Measurements from ENCODE around the gene EEF2K. TPM values are rescaled to one million over a fixed set of nuclear protein-coding genes. Genes with fewer than 3 reads are reported as not detected.

The EEF2K gene
- total and polyA plus RNA-seq, 2 donors, result 26.6 to 37.2 TPM

- Histone ChIP-seq H3K27ac (ENCODE audit: low read depth) (no peak overlapping the region), H3K36me3 (ENCODE audit: insufficient read depth) (peaks cover 1% of the 10 kb centered on the region), H3K4me1 (ENCODE audit: insufficient read depth) (no peaks in the 10 kb centered on the region), H3K4me3 (ENCODE audit: low read depth, low read length) (no peak overlapping the region)
- peak; percentile 10 for DNase-seq (ENCODE audit: extremely low spot score)
- 46% methylated on average over 16 of the region's 16 CpGs for WGBS
Measured at GRCh38 chr16:22321340-22322001, 115.4 kb downstream of the EEF2K start.

GRCh38 chr16:22322021-22322471, 116.0 kb downstream of the EEF2K start:
- no peak for DNase-seq (ENCODE audit: extremely low spot score)
- H3K4me1 ChIP-seq (ENCODE audit: insufficient read depth), result no peaks in the 10 kb centered on the region
- WGBS, result 97% methylated on average over 11 of the region's 11 CpGs
- H3K27ac ChIP-seq (ENCODE audit: low read depth), result no peak overlapping the region
- no peak overlapping the region for H3K4me3 ChIP-seq (ENCODE audit: low read depth, low read length)
- peaks cover 1% of the 10 kb centered on the region for H3K36me3 ChIP-seq (ENCODE audit: insufficient read depth)

DNA sequence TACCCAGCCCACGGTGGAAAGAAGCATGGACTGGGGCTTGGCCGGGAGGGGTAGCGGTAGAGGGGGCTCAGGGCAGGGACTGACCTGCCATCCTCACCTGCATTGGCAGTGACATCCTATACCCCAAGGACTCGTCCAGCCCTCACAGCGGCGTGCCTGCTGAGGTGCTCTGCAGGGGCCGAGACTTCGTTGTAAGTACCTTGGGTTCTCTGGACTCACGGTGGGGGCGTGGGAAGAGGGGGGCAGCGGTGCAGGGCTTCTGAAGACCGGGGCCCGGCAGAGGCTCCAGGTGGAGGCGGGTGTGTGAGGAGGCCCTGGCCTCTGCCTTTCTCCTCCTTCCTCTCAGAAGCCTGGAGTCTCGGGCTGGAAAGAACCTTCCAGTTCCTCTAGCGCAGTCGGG, 116.7 kb downstream of the EEF2K start:
- DNase-seq (ENCODE audit: extremely low spot score), result no peak
- Histone ChIP-seq H3K4me3 (ENCODE audit: low read depth, low read length) (no peak overlapping the region), H3K27ac (ENCODE audit: low read depth) (no peak overlapping the region), H3K36me3 (ENCODE audit: insufficient read depth) (peaks cover 1% of the 10 kb centered on the region), H3K4me1 (ENCODE audit: insufficient read depth) (no peaks in the 10 kb centered on the region)
- WGBS, result 93% methylated on average over 17 of the region's 17 CpGs

DNA sequence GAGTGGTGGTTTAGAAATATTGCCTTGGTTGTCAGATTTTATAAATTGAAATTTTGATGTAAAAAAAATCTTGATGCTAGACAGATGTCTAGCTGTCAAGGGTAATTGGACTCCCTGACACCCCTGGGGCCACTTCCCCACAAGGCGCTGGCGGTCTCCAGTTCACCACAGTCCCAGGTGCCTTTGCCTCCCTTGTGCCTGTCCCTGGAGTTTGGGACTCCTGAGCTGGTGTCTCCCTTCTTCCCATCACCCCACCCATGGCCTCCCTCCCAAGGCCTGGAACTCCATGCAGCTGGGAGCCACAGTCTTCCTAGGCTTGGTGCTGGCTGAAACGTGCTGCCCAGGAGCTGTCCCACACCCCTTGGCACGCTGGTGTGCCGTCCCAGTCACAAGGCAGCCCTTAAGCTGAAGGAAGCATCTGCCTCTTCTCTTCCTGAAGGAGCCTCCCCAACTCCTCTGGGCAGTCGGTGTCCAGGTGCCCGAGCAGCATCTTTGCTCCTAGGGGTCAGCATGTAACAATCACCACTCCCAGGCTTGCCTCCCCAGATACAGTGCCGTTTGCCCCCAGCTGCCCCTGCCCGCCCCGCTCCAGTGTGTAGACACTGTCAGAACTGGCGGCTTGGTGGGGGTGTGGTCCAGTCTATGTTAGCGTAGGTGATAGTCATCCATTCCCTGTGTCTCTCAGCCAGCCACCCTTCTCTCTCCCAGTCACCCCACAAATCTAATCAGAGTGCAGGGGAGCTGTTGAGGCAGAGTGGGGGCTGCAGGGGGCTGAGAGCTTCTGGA, 117.3 kb downstream of the EEF2K start:
- Histone ChIP-seq H3K36me3 (ENCODE audit: insufficient read depth) (peaks cover 1% of the 10 kb centered on the region), H3K4me1 (ENCODE audit: insufficient read depth) (no peaks in the 10 kb centered on the region), H3K4me3 (ENCODE audit: low read depth, low read length) (no peak overlapping the region), H3K27ac (ENCODE audit: low read depth) (no peak overlapping the region)
- 90% methylated on average over 12 of the region's 12 CpGs for WGBS
- no peak for DNase-seq (ENCODE audit: extremely low spot score)

DNA sequence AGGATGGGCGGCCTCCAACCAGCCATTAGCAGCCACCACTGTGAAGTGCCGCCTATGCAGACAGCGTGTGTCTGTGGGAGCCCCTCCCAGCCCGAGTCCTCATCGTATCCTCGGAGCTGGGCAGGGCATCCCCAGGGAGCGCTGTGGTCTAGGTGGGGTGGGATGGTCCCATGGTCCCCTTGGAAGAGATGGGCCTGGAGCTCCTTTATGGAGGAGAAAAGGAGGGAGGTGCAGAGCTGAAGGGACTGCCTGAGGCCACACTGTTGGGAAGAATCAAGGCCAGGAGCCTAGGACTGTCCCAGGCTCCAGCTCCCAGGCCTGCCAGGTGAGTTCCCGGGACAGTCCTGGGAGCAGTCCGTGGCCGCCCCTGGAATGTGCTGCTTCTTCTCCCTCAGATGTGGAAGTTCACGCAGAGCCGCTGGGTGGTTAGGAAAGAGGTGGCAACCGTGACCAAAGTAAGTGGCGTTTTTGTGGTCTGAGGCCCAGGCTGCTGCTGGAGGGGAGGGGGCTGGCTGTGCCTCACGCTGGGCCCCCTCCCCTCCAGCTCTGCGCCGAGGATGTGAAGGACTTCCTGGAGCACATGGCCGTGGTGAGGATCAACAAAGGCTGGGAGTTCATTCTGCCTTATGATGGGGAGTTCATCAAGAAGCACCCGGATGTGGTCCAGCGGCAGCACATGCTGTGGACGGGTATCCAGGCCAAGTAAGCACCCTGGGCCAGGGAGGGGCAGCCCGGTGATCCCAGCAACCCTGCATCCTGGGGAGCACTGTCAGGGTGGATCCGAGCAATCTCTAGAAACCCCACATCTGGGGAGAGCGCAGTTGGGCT, 118.1 kb downstream of the EEF2K start:
- Histone ChIP-seq H3K4me3 (ENCODE audit: low read depth, low read length) (no peak overlapping the region), H3K36me3 (ENCODE audit: insufficient read depth) (no peaks in the 10 kb centered on the region), H3K4me1 (ENCODE audit: insufficient read depth) (no peaks in the 10 kb centered on the region), H3K27ac (ENCODE audit: low read depth) (no peak overlapping the region)
- no peak for DNase-seq (ENCODE audit: extremely low spot score)
- WGBS, result 89% methylated on average over 24 of the region's 24 CpGs

DNA sequence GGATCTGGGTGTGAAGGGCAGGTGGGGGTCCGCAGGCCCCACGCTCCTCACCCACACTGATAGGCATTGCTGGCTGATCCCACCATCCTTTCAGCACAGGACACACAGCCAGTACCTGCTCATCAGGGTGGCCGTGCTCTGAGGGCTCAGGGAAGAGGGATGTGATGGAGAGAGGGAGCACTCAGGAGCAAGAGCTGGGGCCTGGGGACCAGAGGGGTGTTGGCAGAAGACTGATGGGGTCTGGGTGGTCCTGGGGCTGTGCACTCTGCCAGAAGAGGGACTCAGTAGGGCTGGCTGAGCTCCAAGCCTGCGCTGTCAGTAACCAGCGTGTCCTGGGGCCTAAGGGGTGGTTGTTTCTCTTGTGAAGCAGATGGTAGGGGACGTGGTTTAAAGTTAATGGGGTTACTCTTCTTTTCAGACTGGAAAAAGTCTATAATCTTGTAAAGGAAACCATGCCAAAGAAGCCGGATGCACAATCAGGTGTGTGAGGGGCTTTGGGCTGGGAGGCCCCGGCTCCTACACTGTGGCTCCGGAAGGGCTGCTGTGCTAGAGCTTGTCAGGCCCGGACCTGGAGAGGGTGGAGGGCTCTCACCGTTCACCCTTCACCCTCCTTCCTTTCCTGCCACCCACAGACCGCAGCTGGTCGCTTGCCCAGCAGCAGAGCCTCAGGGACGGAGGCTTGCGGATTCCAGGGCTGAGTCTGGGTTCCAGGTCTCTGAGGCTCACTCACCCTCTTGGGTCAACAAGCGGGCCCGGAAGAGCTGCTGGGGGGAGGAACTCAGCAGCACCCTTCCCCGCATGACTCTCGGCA, 118.9 kb downstream of the EEF2K start:
- Histone ChIP-seq H3K36me3 (ENCODE audit: insufficient read depth) (no peaks in the 10 kb centered on the region), H3K4me1 (ENCODE audit: insufficient read depth) (no peaks in the 10 kb centered on the region), H3K27ac (ENCODE audit: low read depth) (no peak overlapping the region), H3K4me3 (ENCODE audit: low read depth, low read length) (no peak overlapping the region)
- WGBS, result 89% methylated on average over 19 of the region's 19 CpGs
- DNase-seq (ENCODE audit: extremely low spot score), result no peak

DNA sequence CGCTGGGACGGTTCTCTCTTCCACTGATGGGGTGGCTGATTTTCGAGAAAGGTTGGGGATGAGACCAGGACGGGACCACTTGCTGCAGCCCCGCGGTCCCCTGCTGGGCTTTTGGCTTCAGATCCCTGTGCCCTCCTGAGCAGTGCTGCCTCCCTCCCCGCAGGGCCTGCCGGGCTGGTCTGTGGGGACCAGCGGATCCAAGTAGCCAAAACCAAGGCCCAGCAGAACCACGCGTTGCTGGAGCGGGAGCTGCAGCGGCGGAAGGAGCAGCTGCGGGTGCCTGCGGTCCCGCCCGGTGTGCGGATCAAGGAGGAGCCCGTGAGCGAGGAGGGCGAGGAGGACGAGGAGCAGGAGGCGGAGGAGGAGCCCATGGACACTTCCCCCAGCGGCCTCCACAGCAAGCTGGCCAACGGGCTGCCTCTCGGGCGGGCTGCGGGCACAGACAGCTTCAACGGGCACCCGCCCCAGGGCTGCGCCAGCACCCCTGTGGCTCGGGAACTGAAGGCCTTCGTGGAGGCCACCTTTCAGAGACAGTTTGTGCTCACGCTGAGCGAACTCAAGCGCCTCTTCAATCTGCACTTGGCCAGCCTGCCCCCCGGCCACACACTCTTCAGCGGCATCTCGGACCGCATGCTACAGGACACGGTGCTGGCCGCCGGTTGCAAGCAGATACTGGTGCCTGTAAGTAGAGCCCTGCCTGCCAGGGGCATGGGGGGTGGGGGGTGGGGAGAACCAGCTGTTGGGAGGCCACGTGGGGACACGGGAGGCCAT, 119.7 kb downstream of the EEF2K start:
- WGBS, result 93% methylated on average over 46 of the region's 46 CpGs
- no peak for DNase-seq (ENCODE audit: extremely low spot score)
- Histone ChIP-seq H3K4me1 (ENCODE audit: insufficient read depth) (no peaks in the 10 kb centered on the region), H3K27ac (ENCODE audit: low read depth) (no peak overlapping the region), H3K4me3 (ENCODE audit: low read depth, low read length) (no peak overlapping the region), H3K36me3 (ENCODE audit: insufficient read depth) (no peaks in the 10 kb centered on the region)

- 87% methylated on average over 4 of the region's 4 CpGs for WGBS
- Histone ChIP-seq H3K4me3 (ENCODE audit: low read depth, low read length) (no peak overlapping the region), H3K27ac (ENCODE audit: low read depth) (no peak overlapping the region), H3K4me1 (ENCODE audit: insufficient read depth) (no peaks in the 10 kb centered on the region), H3K36me3 (ENCODE audit: insufficient read depth) (no peaks in the 10 kb centered on the region)
- DNase-seq (ENCODE audit: extremely low spot score), result no peak
Measured at GRCh38 chr16:22326369-22326652, 120.2 kb downstream of the EEF2K start.

DNA sequence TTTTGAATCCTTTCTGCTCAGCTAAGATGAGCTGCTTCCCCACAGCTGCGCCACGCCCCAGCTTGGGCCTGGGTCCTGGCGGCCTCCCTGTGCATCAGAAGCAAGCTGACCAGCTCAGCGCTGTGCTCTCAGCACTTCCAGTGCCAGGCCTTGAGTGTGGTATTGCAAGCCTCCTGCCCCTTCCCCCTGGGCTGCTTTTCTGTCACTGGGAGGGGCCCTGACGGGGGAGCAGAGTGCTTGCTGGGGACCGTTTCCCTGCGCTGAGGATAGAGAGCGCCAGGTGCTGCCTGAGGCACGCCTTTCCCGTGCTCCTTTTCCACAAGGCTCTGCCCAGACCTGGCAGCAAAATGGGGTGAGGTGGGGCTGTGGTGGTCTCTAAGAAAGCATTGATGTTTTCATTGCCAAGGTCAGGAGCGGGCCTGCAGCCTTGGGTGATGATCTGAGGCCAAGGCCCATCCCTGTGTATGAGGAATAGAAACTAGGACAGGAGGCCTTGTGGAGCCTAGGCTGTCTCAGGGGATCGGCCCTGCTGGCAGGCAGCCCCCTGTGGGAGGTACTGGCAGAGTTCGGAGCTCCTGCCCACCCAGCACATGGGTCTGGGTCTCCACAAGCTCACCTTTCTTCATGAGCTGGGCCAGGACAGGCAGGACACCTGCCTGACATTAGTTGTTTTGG, 120.8 kb downstream of the EEF2K start:
- DNase-seq (ENCODE audit: extremely low spot score), result no peak
- 89% methylated on average over 13 of the region's 13 CpGs for WGBS
- H3K4me3 ChIP-seq (ENCODE audit: low read depth, low read length), result no peak overlapping the region
- H3K36me3 ChIP-seq (ENCODE audit: insufficient read depth), result peaks cover under 1% of the 10 kb centered on the region
- no peak overlapping the region for H3K27ac ChIP-seq (ENCODE audit: low read depth)
- no peaks in the 10 kb centered on the region for H3K4me1 ChIP-seq (ENCODE audit: insufficient read depth)

- no peak for DNase-seq (ENCODE audit: extremely low spot score)
- H3K4me3 ChIP-seq (ENCODE audit: low read depth, low read length), result no peak overlapping the region
- H3K36me3 ChIP-seq (ENCODE audit: insufficient read depth), result peaks cover 5% of the 10 kb centered on the region
- H3K4me1 ChIP-seq (ENCODE audit: insufficient read depth), result no peaks in the 10 kb centered on the region
- WGBS, result 96% methylated on average over 6 of the region's 6 CpGs
- no peak overlapping the region for H3K27ac ChIP-seq (ENCODE audit: low read depth)
Measured at GRCh38 chr16:22327446-22327775, 121.3 kb downstream of the EEF2K start.

DNA sequence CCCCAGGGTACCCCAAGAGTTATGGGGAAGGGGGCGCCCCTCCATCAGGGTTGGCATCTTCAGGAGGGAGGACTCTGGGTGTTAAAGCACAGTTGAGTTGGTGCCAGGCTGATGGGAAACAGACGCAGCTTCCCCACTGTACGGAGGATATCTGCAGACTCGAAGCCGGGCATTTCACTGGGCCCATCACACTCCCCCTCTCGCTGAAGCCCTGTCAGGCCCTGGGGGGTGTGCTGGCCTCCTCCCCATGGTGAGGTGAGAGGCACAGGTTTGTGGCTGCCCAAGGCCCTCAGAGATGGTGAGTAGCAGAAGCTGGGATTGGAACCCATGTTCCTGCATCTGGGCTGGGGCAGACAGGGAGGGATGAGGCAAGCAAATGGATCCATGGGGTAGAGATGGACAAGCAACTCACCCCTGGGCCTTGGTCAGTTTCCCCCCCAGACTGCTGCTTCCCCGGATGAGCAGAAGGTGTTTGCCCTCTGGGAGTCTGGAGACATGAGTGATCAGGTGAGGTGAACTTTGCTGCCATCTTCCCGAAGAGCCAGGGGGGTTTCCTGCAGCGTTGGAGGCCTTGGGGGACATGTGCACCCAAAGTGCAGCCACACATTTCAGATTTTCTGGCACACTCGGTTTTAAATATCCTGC, 122.1 kb downstream of the EEF2K start:
- DNase-seq (ENCODE audit: extremely low spot score), result no peak
- 89% methylated on average over 10 of the region's 10 CpGs for WGBS
- no peaks in the 10 kb centered on the region for H3K4me1 ChIP-seq (ENCODE audit: insufficient read depth)
- peaks cover 5% of the 10 kb centered on the region for H3K36me3 ChIP-seq (ENCODE audit: insufficient read depth)
- no peak overlapping the region for H3K27ac ChIP-seq (ENCODE audit: low read depth)
- no peak overlapping the region for H3K4me3 ChIP-seq (ENCODE audit: low read depth, low read length)

DNA sequence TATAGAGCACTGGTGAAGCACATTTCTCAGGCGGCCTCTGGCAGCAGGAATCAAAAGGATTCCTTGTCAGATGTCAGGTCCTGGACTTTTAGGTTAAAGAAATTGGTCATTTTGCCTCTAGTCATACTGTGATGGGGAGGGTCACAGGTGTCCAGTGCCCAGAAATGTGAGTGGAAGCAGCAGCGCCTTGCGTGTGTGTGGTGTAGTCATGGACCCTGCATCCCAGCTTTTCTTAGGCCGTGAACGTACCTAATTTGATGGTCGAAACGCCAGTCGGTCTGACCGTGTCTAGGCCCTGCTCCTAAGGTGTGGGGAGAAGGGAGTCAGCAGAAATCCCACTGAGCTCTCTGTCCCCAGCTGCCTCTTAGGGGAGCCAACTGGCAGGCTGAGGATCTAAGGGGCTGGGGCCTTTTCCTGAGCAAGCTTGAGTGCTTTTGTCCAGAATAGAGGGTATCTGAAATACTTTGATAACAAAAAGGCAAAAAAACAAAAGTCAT, 123.2 kb downstream of the EEF2K start:
- WGBS, result 95% methylated on average over 9 of the region's 9 CpGs
- Histone ChIP-seq H3K27ac (ENCODE audit: low read depth) (no peak overlapping the region), H3K4me3 (ENCODE audit: low read depth, low read length) (no peak overlapping the region), H3K36me3 (ENCODE audit: insufficient read depth) (peaks cover 5% of the 10 kb centered on the region), H3K4me1 (ENCODE audit: insufficient read depth) (no peaks in the 10 kb centered on the region)
- no peak for DNase-seq (ENCODE audit: extremely low spot score)

All from urinary bladder (tissue), 4 donors.